Measurements from ENCODE around the gene ANKRD55. TPM values are rescaled to one million over a fixed set of nuclear protein-coding genes. Genes with fewer than 3 reads are reported as not detected.
"Not testable (repeated sequence)": the region's sequence is repeated elsewhere in the genome, so short reads cannot be mapped to it uniquely, and the experiment has no call there.

Gene ANKRD55
- total RNA-seq, 4 donors from 2014 or later: 0.66 TPM; not detected in 3

DNA sequence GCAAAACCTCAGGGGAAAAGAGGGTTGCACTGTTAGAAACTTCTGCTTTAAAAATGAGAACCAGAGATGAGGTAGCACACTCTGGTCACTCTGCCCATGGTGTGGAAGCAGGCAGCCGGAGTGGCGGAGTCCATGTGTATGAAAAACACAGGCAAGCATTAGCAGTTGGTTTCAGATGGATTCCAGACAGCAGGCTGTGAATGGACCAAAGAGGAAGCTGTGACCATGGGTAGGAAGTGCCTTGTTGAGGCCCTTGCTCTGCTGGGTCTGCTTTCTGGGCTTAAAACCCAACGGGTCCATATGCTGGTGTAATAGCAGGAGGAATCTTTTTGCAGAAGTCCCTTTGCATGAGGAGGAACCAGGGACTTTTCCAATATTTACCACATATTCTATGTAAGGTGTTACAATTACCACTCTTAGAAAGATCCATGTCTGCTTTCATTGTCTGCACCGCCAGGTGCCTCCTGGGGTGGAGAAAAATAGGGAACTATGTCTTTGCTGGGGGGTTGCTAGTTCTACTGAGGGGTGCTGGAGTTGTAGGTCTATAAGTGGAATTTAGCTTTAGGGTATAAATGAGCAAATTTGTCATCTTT lies 77.0 kb downstream of the ANKRD55 start:
- 85% methylated on average over 4 of the region's 4 CpGs for WGBS
- Histone ChIP-seq H3K27me3 (no peaks in the 10 kb centered on the region), H3K4me1 (peaks cover 0 to 30% (median 6%) of the 10 kb centered on the region in 4 donors), H3K4me3 (no peak overlapping the region), H3K27ac (replicated peaks in 1 of 4) (no peak overlapping the region), H3K36me3 (no peaks in the 10 kb centered on the region), H3K9me3 (no peaks in the 10 kb centered on the region)
- no peak for DNase-seq (ENCODE audit: extremely low spot score)
- TF ChIP-seq, protein P1, sequence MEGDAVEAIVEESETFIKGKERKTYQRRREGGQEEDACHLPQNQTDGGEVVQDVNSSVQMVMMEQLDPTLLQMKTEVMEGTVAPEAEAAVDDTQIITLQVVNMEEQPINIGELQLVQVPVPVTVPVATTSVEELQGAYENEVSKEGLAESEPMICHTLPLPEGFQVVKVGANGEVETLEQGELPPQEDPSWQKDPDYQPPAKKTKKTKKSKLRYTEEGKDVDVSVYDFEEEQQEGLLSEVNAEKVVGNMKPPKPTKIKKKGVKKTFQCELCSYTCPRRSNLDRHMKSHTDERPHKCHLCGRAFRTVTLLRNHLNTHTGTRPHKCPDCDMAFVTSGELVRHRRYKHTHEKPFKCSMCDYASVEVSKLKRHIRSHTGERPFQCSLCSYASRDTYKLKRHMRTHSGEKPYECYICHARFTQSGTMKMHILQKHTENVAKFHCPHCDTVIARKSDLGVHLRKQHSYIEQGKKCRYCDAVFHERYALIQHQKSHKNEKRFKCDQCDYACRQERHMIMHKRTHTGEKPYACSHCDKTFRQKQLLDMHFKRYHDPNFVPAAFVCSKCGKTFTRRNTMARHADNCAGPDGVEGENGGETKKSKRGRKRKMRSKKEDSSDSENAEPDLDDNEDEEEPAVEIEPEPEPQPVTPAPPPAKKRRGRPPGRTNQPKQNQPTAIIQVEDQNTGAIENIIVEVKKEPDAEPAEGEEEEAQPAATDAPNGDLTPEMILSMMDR (IDR thresholded peaks at IDR 0.05): no peak
- no peak for TF ChIP-seq POLR2A (IDR thresholded peaks at IDR 0.05; ENCODE audit: low read depth)
- no peak for TF ChIP-seq POLR2AphosphoS5 (IDR thresholded peaks at IDR 0.05)
- no peak for TF ChIP-seq EP300 (IDR thresholded peaks at IDR 0.05)
- intact Hi-C loops (cut with DNase I): no loop called here

DNA sequence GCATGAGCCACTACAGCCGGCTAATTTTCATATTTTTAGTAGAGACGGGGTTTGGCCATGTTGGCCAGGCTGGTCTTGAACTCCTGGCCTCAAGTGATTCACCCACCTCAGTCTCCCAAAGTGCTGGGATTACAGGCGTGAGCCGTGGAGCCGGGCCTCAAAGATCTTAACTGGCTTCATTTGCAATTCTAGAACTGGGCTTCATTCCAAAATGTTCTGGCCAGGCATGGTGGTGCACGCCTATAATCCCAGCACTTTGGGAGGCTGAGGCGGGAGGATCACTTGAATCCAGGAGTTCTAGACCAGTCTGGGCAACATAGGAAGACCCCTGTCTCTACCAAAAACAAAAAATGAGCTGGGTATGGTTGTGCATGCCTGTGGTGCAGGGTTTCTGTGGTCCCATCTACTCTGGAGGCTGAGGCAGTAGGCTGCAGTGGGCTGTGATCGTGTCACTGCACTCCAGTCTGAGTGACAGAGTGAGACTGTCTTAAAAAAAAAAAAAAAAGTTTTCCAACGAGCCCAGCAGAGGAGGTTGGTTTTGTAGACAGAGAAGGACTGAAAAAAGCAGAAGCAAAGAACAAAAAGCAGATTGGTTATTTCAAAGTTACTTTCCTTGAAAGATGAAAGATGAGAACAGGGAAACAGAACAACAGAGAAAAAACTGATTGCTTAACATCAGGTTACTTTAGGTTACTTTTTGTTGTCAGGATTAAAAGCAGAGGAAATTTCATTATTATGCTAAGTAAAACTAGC lies 78.2 kb downstream of the ANKRD55 start:
- Histone ChIP-seq H3K27ac (replicated peaks in 1 of 4) (peak overlapping the region in 2 of 4 donors; percentile 43 to 46), H3K36me3 (no peaks in the 10 kb centered on the region), H3K9me3 (no peaks in the 10 kb centered on the region), H3K27me3 (no peaks in the 10 kb centered on the region), H3K4me3 (no peak overlapping the region), H3K4me1 (peaks cover 0 to 30% (median 6%) of the 10 kb centered on the region in 4 donors)
- DNase-seq (ENCODE audit: extremely low spot score): no peak
- TF ChIP-seq EP300 (IDR thresholded peaks at IDR 0.05): no peak
- TF ChIP-seq POLR2A (IDR thresholded peaks at IDR 0.05; ENCODE audit: low read depth): no peak
- TF ChIP-seq, protein P1 (IDR thresholded peaks at IDR 0.05): no peak
- TF ChIP-seq POLR2AphosphoS5 (IDR thresholded peaks at IDR 0.05): no peak
- 81% methylated on average over 9 of the region's 9 CpGs for WGBS
- intact Hi-C loops (cut with DNase I): no loop called here

DNA sequence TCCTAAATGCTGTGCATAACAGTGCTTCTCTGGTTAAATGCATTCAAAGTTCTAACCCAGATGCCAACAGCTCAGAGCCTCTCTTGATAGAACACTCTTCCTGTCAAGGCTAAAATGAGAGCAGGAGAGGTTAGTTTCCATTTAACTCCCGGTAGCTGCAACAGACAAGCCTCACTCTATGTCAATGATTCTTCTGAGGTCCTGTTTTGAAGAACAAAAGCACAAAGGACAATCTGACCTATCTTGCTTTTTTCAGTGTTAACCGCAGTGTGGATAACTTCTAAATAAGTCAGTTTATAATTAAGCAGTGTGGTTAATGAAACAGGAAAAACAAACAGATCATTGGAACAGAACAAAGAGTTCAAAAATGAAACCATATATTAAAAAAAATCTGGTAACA lies 80.7 kb downstream of the ANKRD55 start:
- no peaks in the 10 kb centered on the region for H3K9me3 ChIP-seq
- peaks cover 0 to 30% (median 6%) of the 10 kb centered on the region in 4 donors for H3K4me1 ChIP-seq
- H3K36me3 ChIP-seq: no peaks in the 10 kb centered on the region
- H3K4me3 ChIP-seq: no peak overlapping the region
- H3K27me3 ChIP-seq: no peaks in the 10 kb centered on the region
- WGBS: 63% methylated on average over 2 of the region's 2 CpGs
- DNase-seq (ENCODE audit: extremely low spot score): peak; percentile 29
- TF ChIP-seq, protein P1 (IDR thresholded peaks at IDR 0.05): no peak
- TF ChIP-seq POLR2AphosphoS5 (IDR thresholded peaks at IDR 0.05) (no peak), EP300 (IDR thresholded peaks at IDR 0.05) (no peak), POLR2A (IDR thresholded peaks at IDR 0.05; ENCODE audit: low read depth) (no peak)
- H3K27ac ChIP-seq (replicated peaks in 1 of 4): no peak overlapping the region
- intact Hi-C loops (cut with DNase I): no loop called here

DNA sequence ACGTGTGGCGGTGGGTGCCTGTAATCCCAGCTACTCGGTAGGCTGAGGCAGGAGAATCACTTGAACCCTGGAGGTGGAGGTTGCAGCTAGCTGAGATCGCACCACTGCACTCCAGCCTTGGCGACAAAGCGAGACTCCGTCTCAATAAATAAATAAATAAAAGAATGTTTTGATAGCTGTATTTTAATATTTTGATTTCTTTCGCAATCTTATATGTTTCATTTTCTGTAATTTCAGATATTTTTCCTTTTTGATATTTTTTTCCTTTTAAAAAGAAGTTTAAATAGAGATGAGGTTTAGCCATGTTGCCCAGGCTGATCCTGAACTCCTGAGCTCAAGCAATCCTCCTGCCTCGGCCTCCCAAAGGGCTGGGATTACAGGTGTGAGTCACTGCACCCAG lies 82.4 kb downstream of the ANKRD55 start:
- intact Hi-C loops (cut with DNase I); H3K36me3 ChIP-seq; H3K4me3 ChIP-seq; H3K27ac ChIP-seq (replicated peaks in 1 of 4); H3K9me3 ChIP-seq; DNase-seq (ENCODE audit: extremely low spot score); H3K27me3 ChIP-seq: not testable (repeated sequence)
- whole genome bisulfite sequencing: 96% methylated on average over 9 of the region's 9 CpGs
- H3K4me1 ChIP-seq: peaks cover 0 to 20% (median 5%) of the 10 kb centered on the region in 4 donors

DNA sequence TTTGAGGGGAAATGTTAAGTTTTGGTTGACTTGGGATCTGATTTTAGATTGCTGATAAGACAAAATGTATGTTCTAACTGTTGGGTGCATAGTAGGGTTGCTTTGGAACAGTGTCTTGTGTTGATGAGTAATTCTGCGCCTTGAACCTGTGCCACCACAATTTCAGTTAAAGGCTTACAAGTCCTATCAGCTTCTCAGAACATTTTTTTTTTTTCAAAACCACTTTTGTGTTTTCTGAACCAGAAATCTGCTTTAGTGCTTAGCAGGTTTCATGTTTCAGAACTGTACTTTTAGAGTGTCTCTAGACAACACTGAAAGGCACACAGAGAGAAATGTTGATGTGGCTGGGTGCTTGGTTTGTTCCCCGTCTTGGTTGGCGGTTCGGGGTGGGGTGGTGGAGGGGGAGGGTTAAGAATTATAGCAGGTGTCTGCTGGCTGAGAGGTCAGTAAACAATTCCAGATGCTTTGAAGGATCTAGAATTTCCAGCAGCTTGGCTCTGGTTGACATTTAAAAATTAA lies 84.6 kb downstream of the ANKRD55 start:
- Histone ChIP-seq H3K4me3 (no peak overlapping the region), H3K9me3 (no peaks in the 10 kb centered on the region), H3K27ac (replicated peaks in 1 of 4) (no peak overlapping the region), H3K4me1 (peaks cover 0 to 7% (median 2%) of the 10 kb centered on the region in 4 donors), H3K36me3 (no peaks in the 10 kb centered on the region), H3K27me3 (no peaks in the 10 kb centered on the region)
- TF ChIP-seq POLR2A (IDR thresholded peaks at IDR 0.05; ENCODE audit: low read depth): no peak
- TF ChIP-seq POLR2AphosphoS5 (IDR thresholded peaks at IDR 0.05): no peak
- TF ChIP-seq, protein P1 (IDR thresholded peaks at IDR 0.05): no peak
- TF ChIP-seq EP300 (IDR thresholded peaks at IDR 0.05): no peak
- intact Hi-C loops (cut with DNase I): no loop called here
- WGBS: 85% methylated on average over 4 of the region's 4 CpGs
- no peak for DNase-seq (ENCODE audit: extremely low spot score)
